H9 (cell line): ENCODE data around the gene MYOF. TPM values are rescaled to one million over a fixed set of nuclear protein-coding genes. Genes with fewer than 3 reads are reported as not detected.
A peak's percentile ranks its signal among the peaks of the same experiment; 100 is the strongest.

Experiments used
- DNase-seq: peaks from one replicate; pipeline ENCODE4 v3.0.0-alpha.2; 2017
- H2AFZ ChIP-seq: one replicate; pipeline ENCODE4 v1.6.1; 2013; ENCODE audit warnings: mild to moderate bottlenecking, low read length, control low read depth, moderate library complexity
- H2AK5ac ChIP-seq: 2 replicates; pipeline ENCODE4 v1.6.1; 2013; ENCODE audit warnings: low read length, control low read depth, mixed read lengths; ENCODE audit not compliant: insufficient read length
- H2BK120ac ChIP-seq: one replicate; pipeline ENCODE4 v1.6.1; 2013; ENCODE audit warnings: low read depth, mild to moderate bottlenecking, low read length, control low read depth, inconsistent platforms; ENCODE audit not compliant: poor library complexity, severe bottlenecking
- H2BK12ac ChIP-seq: 2 replicates; pipeline ENCODE4 v1.6.1; 2013; ENCODE audit warnings: low read length, control low read depth, mixed read lengths, low read depth; ENCODE audit not compliant: insufficient read length
- H2BK15ac ChIP-seq: 2 replicates; pipeline ENCODE4 v1.6.1; 2013; ENCODE audit warnings: low read depth, low read length, control low read depth
- H2BK20ac ChIP-seq: one replicate; pipeline ENCODE4 v1.6.1; 2013; ENCODE audit warnings: low read depth, mild to moderate bottlenecking, low read length, control low read depth, inconsistent platforms; ENCODE audit not compliant: poor library complexity, severe bottlenecking
- H2BK5ac ChIP-seq: 2 replicates; pipeline ENCODE4 v1.6.1; 2013; ENCODE audit warnings: low read length, control low read depth, mixed read lengths; ENCODE audit not compliant: insufficient read length
- H3K14ac ChIP-seq: 2 replicates; pipeline ENCODE4 v1.6.1; 2013; ENCODE audit warnings: low read length, control low read depth; ENCODE audit not compliant: insufficient read depth
- H3K18ac ChIP-seq: 2 replicates; pipeline ENCODE4 v1.6.1; 2013; ENCODE audit warnings: low read depth, mild to moderate bottlenecking, mixed read lengths, low read length, control low read depth; ENCODE audit not compliant: insufficient read length
- H3K23ac ChIP-seq: 2 replicates; pipeline ENCODE4 v1.6.1; 2013; ENCODE audit warnings: low read length, control low read depth, mixed read lengths, low read depth; ENCODE audit not compliant: insufficient read length
- H3K23me2 ChIP-seq: 2 replicates; pipeline ENCODE4 v1.6.1; 2013; ENCODE audit warnings: low read depth, mild to moderate bottlenecking, mixed read lengths, low read length, control low read depth; ENCODE audit not compliant: insufficient read length, poor library complexity, severe bottlenecking
- H3K27ac ChIP-seq: 2 replicates; pipeline ENCODE4 v1.5.1; 2013; ENCODE audit warnings: low read length, control low read depth, mixed read lengths, low read depth; ENCODE audit not compliant: insufficient read length
- H3K27me3 ChIP-seq: 2 replicates; pipeline ENCODE4 v1.6.1; 2013; ENCODE audit warnings: low read length, control low read depth, inconsistent platforms; ENCODE audit not compliant: insufficient read depth
- H3K4ac ChIP-seq: 2 replicates; pipeline ENCODE4 v1.6.1; 2013; ENCODE audit warnings: low read depth, mild to moderate bottlenecking, control low read depth, inconsistent platforms, low read length, moderate library complexity
- H3K4me1 ChIP-seq: 2 replicates; pipeline ENCODE4 v1.6.1; 2013; ENCODE audit warnings: low read length, control low read depth, inconsistent platforms; ENCODE audit not compliant: insufficient read depth
- H3K4me2 ChIP-seq: 2 replicates; pipeline ENCODE4 v1.6.1; 2013; ENCODE audit warnings: low read length, control low read depth, mixed read lengths; ENCODE audit not compliant: insufficient read length, insufficient read depth
- H3K56ac ChIP-seq: 2 replicates; pipeline ENCODE4 v1.6.1; 2013; ENCODE audit warnings: low read depth, mild to moderate bottlenecking, mixed read lengths, low read length, control low read depth; ENCODE audit not compliant: insufficient read length
- H3K79me1 ChIP-seq: 2 replicates; pipeline ENCODE4 v1.6.1; 2013; ENCODE audit warnings: low read depth, mild to moderate bottlenecking, moderate library complexity, low read length, control low read depth, inconsistent platforms; ENCODE audit not compliant: insufficient read depth, poor library complexity, severe bottlenecking
- H3K79me2 ChIP-seq: 2 replicates; pipeline ENCODE4 v1.6.1; 2013; ENCODE audit warnings: low read length, control low read depth, inconsistent platforms; ENCODE audit not compliant: insufficient read depth
- H3K9ac ChIP-seq: 2 replicates; pipeline ENCODE4 v1.6.1; 2013; ENCODE audit warnings: low read length, control low read depth, mixed read lengths; ENCODE audit not compliant: insufficient read length; ENCODE audit errors: extremely low read depth
- H3K9me3 ChIP-seq: one replicate; pipeline ENCODE4 v1.6.1; 2013; ENCODE audit warnings: low read depth, low read length, inconsistent platforms; ENCODE audit not compliant: control insufficient read depth
- H3T11ph ChIP-seq: one replicate; pipeline ENCODE4 v1.6.1; 2013; ENCODE audit warnings: mild to moderate bottlenecking, low read length, control low read depth, inconsistent platforms
- H4K20me1 ChIP-seq: one replicate; pipeline ENCODE4 v1.6.1; 2013; ENCODE audit not compliant: control insufficient read depth, insufficient read length, insufficient read depth
- H4K5ac ChIP-seq: 2 replicates; pipeline ENCODE4 v1.6.1; 2013; ENCODE audit warnings: low read depth, mild to moderate bottlenecking, mixed read lengths, low read length, control low read depth; ENCODE audit not compliant: insufficient read length
- H4K8ac ChIP-seq: replicated peaks from 2 replicates; pipeline ENCODE4 v1.6.1; 2013; ENCODE audit warnings: low read length, control low read depth, mixed read lengths, low read depth; ENCODE audit not compliant: insufficient read length
- H4K91ac ChIP-seq: 2 replicates; pipeline ENCODE4 v1.6.1; 2013; ENCODE audit warnings: low read depth, mild to moderate bottlenecking, moderate library complexity, mixed read lengths, low read length, control low read depth; ENCODE audit not compliant: insufficient read length
- H3K27ac Mint-ChIP-seq, 3 experiments: 2 replicates in 2 of 3; 3 replicates in 1 of 3; pipeline ENCODE4 v1.8.0; 2020 to 2021; ENCODE audit warnings: mixed read lengths in 3 of 3, mild to moderate bottlenecking in 1 of 3, moderate library complexity in 1 of 3
- H3K27me3 Mint-ChIP-seq: 2 replicates; pipeline ENCODE4 v1.8.0; 2021; ENCODE audit warnings: low read depth, mild to moderate bottlenecking, moderate library complexity, mixed read lengths
- H3K36me3 Mint-ChIP-seq, 3 experiments: 2 replicates in 2 of 3; 3 replicates in 1 of 3; pipeline ENCODE4 v1.8.0; 2020 to 2021; ENCODE audit warnings: low read depth in 3 of 3, mixed read lengths in 3 of 3; ENCODE audit not compliant: insufficient read depth in 1 of 3
- H3K4me1 Mint-ChIP-seq, 2 experiments: 2 replicates each; pipeline ENCODE4 v1.8.0; 2020; ENCODE audit warnings: mixed read lengths in 2 of 2
- H3K4me3 Mint-ChIP-seq, 2 experiments: 2 replicates in 1 of 2; 3 replicates in 1 of 2; pipeline ENCODE4 v1.8.0; 2020 to 2021; ENCODE audit warnings: mild to moderate bottlenecking in 2 of 2, mixed read lengths in 2 of 2, moderate library complexity in 1 of 2
- H3K9me3 Mint-ChIP-seq, 2 experiments: 2 replicates in 1 of 2; 3 replicates in 1 of 2; pipeline ENCODE4 v1.8.0; 2020; ENCODE audit warnings: mild to moderate bottlenecking in 2 of 2, mixed read lengths in 2 of 2, moderate library complexity in 1 of 2
- WGBS: extraction: QIAGEN DNeasy Blood & Tissue Kit; methylation state at CpG from one replicate; pipeline ENCODE4 v1.1.7; 2013; ENCODE audit warnings: missing lambda C conversion rate, low lambda C conversion rate, mixed read lengths; ENCODE audit not compliant: insufficient read length; ENCODE audit errors: extremely low coverage; 5-methylcytosine and 5-hydroxymethylcytosine counted together
- total RNA-seq: library from RNA; stranded (reverse); gene quantifications from 2 replicates; pipeline ENCODE4 v1.2.1, GENCODE V29; 2021
- TF ChIP-seq, protein P1 (sequence below): fragments of 200-600 bp; sonication (generic); conservative IDR thresholded peaks from 3 replicates; pipeline ENCODE4 v1.8.0; 2021; ENCODE audit warnings: antibody characterized with exemption, mild to moderate bottlenecking

The MYOF gene
- total RNA-seq, 1 experiment from 2014 or later: 2.8 TPM

DNA sequence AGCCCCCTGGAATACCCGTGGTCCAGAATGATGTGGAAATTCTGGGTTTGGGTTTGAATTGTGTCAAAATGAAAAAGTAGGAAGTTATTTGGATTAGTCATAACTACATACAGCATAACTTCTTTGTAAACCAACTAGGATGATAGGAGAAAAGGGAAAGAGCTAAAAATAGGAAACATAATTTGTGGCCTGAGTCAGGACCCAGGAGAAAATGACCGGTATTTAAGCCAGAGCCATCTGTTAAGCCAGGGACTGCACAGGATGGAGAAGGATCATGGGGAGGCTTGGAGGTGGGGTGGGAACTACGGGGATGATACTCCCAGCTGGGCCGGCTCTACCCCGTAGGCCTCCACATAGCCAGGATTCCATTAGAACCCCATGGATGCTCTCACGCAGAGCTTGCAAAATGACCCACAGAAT is 98.6 kb downstream of the MYOF start:
- H4K5ac ChIP-seq: no peak overlapping the region
- H3K27ac ChIP-seq: no peak overlapping the region
- Mint-ChIP-seq H3K4me3 (no peak overlapping the region), H3K4me1 (peaks cover 12 to 26% of the 10 kb centered on the region in 2 experiments), H3K9me3 (no peaks in the 10 kb centered on the region), H3K36me3 (no peaks in the 10 kb centered on the region), H3K27ac (no peak overlapping the region; a peak in 1 of 7 replicates), H3K27me3 (no peaks in the 10 kb centered on the region; the same call in 1 of the 2 replicates)
- H3K4me1 ChIP-seq: 0 out of 2 replicates have a peak, but pooled peaks cover 2% of the 10 kb centered on the region
- H3K23me2 ChIP-seq: no peaks in the 10 kb centered on the region
- no peak overlapping the region for H2BK15ac ChIP-seq
- no peak overlapping the region for H2BK20ac ChIP-seq
- no peak overlapping the region for H3K23ac ChIP-seq
- no CpG with 5 or more reads among the region's 6 CpGs for WGBS
- no peak overlapping the region for H2BK5ac ChIP-seq
- TF ChIP-seq, protein P1, sequence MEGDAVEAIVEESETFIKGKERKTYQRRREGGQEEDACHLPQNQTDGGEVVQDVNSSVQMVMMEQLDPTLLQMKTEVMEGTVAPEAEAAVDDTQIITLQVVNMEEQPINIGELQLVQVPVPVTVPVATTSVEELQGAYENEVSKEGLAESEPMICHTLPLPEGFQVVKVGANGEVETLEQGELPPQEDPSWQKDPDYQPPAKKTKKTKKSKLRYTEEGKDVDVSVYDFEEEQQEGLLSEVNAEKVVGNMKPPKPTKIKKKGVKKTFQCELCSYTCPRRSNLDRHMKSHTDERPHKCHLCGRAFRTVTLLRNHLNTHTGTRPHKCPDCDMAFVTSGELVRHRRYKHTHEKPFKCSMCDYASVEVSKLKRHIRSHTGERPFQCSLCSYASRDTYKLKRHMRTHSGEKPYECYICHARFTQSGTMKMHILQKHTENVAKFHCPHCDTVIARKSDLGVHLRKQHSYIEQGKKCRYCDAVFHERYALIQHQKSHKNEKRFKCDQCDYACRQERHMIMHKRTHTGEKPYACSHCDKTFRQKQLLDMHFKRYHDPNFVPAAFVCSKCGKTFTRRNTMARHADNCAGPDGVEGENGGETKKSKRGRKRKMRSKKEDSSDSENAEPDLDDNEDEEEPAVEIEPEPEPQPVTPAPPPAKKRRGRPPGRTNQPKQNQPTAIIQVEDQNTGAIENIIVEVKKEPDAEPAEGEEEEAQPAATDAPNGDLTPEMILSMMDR: no peak
- DNase-seq: peak; percentile 41
- no peak overlapping the region for H3K14ac ChIP-seq
- H3K4ac ChIP-seq: no peak overlapping the region
- no peak overlapping the region for H3K56ac ChIP-seq
- H3K79me1 ChIP-seq: no peaks in the 10 kb centered on the region
- H4K8ac ChIP-seq: no peak overlapping the region
- H3K9me3 ChIP-seq: no peaks in the 10 kb centered on the region
- H2BK12ac ChIP-seq: no peak overlapping the region
- H4K20me1 ChIP-seq: no peaks in the 10 kb centered on the region
- no peak overlapping the region for H3K18ac ChIP-seq
- no peaks in the 10 kb centered on the region for H3K79me2 ChIP-seq
- H3T11ph ChIP-seq: no peak overlapping the region
- no peak overlapping the region for H2AK5ac ChIP-seq
- no peak overlapping the region for H4K91ac ChIP-seq
- H3K9ac ChIP-seq: no peak overlapping the region
- H3K27me3 ChIP-seq: no peaks in the 10 kb centered on the region
- H3K4me2 ChIP-seq: no peak overlapping the region
- H2BK120ac ChIP-seq: no peak overlapping the region
- no peak overlapping the region for H2AFZ ChIP-seq
